Spleen (tissue), 7 donors: ENCODE data around the gene LRRC8A.

Experiments used
- CTCF ChIP-seq, 11 experiments: fragments of 200-600 bp in 7 of 11; fragments of 450-650 bp in 4 of 11; sonication (generic) in 4 of 11; IDR thresholded peaks in 8 of 11; conservative IDR thresholded peaks in 3 of 11; 1 replicate in 7 of 11; 2 replicates in 4 of 11; pipeline versions ENCODE4 v1.4.0 to v1.8.0; 2016 to 2021; ENCODE audit warnings: antibody characterized with exemption in 11 of 11, inconsistent platforms in 4 of 11, mild to moderate bottlenecking in 1 of 11
- POLR2A ChIP-seq, 3 donors: fragments of 450-650 bp; IDR thresholded peaks; one replicate each; pipeline ENCODE4 v1.5.1; 2017; ENCODE audit warnings: antibody characterized with exemption in 3 of 3, mild to moderate bottlenecking in 1 of 3
- POLR2AphosphoS5 ChIP-seq, 3 donors: sonication (generic); formaldehyde crosslinking; IDR thresholded peaks; one replicate each; pipeline ENCODE4 v1.5.1; 2017; ENCODE audit warnings: antibody characterized with exemption in 3 of 3
- donor health status: DM: no; HTN: no; CAD: no; lungs with moderate emphysema.
- donor health status: DM: no; HTN: no; CAD: no.
- donor health status: DM: no; HTN: no; CAD: no.

GRCh38 chr9:128916745-128917144 is 34.8 kb downstream of the LRRC8A start:
- no peak for TF ChIP-seq POLR2A (IDR thresholded peaks at IDR 0.05)
- no peak for TF ChIP-seq CTCF (IDR thresholded peaks at IDR 0.05 in 8 of 11, conservative IDR thresholded peaks at IDR 0.05 in 3 of 11)
- no peak for TF ChIP-seq POLR2AphosphoS5 (IDR thresholded peaks at IDR 0.05)
